Measurements from ENCODE around the gene RSPO4. TPM values are rescaled to one million over a fixed set of nuclear protein-coding genes. Genes with fewer than 3 reads are reported as not detected.

RSPO4 gene
- total RNA-seq, 6 donors from 2014 or later, result 0.49 to 11.2 (median 4.4) TPM

- no peak overlapping the region for H3K27ac ChIP-seq
- no peaks in the 10 kb centered on the region for H3K27me3 ChIP-seq
- H3K4me1 ChIP-seq, result no peaks in the 10 kb centered on the region
- no peak for DNase-seq
- 91 to 95% methylated on average over 4 to 6 of the region's 6 CpGs for WGBS, 2 donors
- no peaks in the 10 kb centered on the region for H3K36me3 ChIP-seq
- ATAC-seq (ENCODE audit: low FRiP score in 2 of 2), result no peak
- H3K9me3 ChIP-seq, result no peaks in the 10 kb centered on the region
- no peak overlapping the region for H3K4me3 ChIP-seq
- TF ChIP-seq POLR2AphosphoS5 (IDR thresholded peaks at IDR 0.05) (no peak), POLR2A (IDR thresholded peaks at IDR 0.05) (no peak), EP300 (IDR thresholded peaks at IDR 0.05) (no peak)
- TF ChIP-seq, protein P1, sequence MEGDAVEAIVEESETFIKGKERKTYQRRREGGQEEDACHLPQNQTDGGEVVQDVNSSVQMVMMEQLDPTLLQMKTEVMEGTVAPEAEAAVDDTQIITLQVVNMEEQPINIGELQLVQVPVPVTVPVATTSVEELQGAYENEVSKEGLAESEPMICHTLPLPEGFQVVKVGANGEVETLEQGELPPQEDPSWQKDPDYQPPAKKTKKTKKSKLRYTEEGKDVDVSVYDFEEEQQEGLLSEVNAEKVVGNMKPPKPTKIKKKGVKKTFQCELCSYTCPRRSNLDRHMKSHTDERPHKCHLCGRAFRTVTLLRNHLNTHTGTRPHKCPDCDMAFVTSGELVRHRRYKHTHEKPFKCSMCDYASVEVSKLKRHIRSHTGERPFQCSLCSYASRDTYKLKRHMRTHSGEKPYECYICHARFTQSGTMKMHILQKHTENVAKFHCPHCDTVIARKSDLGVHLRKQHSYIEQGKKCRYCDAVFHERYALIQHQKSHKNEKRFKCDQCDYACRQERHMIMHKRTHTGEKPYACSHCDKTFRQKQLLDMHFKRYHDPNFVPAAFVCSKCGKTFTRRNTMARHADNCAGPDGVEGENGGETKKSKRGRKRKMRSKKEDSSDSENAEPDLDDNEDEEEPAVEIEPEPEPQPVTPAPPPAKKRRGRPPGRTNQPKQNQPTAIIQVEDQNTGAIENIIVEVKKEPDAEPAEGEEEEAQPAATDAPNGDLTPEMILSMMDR (IDR thresholded peaks at IDR 0.05), result no peak
These were observed 8.5 kb upstream of the RSPO4 start for GRCh38 chr20:1010659-1011058.

DNA sequence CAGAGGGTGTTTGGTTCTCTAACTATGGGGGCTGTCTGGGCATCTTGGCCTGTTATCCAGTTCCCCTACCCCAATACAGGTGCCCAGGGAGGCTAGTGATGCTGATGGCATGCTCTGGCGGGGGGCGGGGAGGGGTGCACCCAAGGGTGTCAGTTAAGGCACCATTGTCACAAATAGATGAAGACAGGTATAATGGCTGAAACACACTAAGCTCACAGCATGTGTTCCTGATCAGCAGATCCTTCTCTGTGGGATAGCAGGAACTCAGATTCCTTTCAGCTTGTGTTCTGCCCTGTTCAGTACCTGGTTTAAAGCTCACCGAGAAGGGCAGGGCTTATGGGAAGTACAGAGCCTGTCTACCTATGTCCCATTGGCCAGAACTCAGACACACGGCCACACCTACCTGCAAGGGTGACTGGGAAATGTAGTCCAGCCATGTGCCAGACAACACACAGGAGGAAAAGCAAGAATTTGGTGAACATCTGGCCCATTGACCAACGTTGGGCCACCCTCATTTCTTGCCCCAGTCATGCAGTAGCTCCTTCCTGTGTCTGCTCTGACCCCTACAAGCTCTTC is 3.4 kb upstream of the RSPO4 start:
- TF ChIP-seq EP300 (IDR thresholded peaks at IDR 0.05), result no peak
- TF ChIP-seq POLR2AphosphoS5 (IDR thresholded peaks at IDR 0.05), result no peak
- no peak for TF ChIP-seq POLR2A (IDR thresholded peaks at IDR 0.05)
- TF ChIP-seq, protein P1 (IDR thresholded peaks at IDR 0.05), result no peak
- Histone ChIP-seq H3K27me3 (peaks cover 0 to 11% (median 5%) of the 10 kb centered on the region in 4 donors), H3K27ac (no peak overlapping the region), H3K4me3 (no peak overlapping the region), H3K36me3 (no peaks in the 10 kb centered on the region), H3K9me3 (no peaks in the 10 kb centered on the region), H3K4me1 (peaks cover 0 to 10% (median 1%) of the 10 kb centered on the region in 4 donors)
- peak; percentile 17 to 31 for ATAC-seq (ENCODE audit: low FRiP score in 2 of 2)
- DNase-seq, result peak in 1 of 2 donors; percentile 26
- WGBS, 2 donors, result 15 to 43% methylated on average over 3 to 5 of the region's 5 CpGs

GRCh38 chr20:1003920-1004697 is 2.0 kb upstream of the RSPO4 start:
- DNase-seq, result peak in 1 of 2 donors; percentile 3
- Histone ChIP-seq H3K4me3 (no peak overlapping the region), H3K27ac (no peak overlapping the region), H3K27me3 (peaks cover 0 to 11% (median 5%) of the 10 kb centered on the region in 4 donors), H3K36me3 (no peaks in the 10 kb centered on the region), H3K9me3 (no peaks in the 10 kb centered on the region), H3K4me1 (peaks cover 0 to 10% (median 1%) of the 10 kb centered on the region in 4 donors)
- TF ChIP-seq EP300 (IDR thresholded peaks at IDR 0.05) (no peak), POLR2A (IDR thresholded peaks at IDR 0.05) (no peak), POLR2AphosphoS5 (IDR thresholded peaks at IDR 0.05) (no peak)
- TF ChIP-seq, protein P1 (IDR thresholded peaks at IDR 0.05), result no peak
- no peak for ATAC-seq (ENCODE audit: low FRiP score in 2 of 2)
- 65 to 85% methylated on average over 3 of the region's 3 CpGs for WGBS, 2 donors

- Histone ChIP-seq H3K4me3 (peak overlapping the region in 3 of 4 donors; percentile 27 to 36 (median 27)), H3K27ac (no peak overlapping the region), H3K4me1 (peaks cover 0 to 10% (median 1%) of the 10 kb centered on the region in 4 donors), H3K27me3 (peaks cover 0 to 11% (median 5%) of the 10 kb centered on the region in 4 donors), H3K36me3 (no peaks in the 10 kb centered on the region), H3K9me3 (no peaks in the 10 kb centered on the region)
- DNase-seq (peak in 1 of 2 donors; percentile 5), ATAC-seq (ENCODE audit: low FRiP score in 2 of 2) (no peak)
- TF ChIP-seq EP300 (IDR thresholded peaks at IDR 0.05), result no peak
- no peak for TF ChIP-seq POLR2AphosphoS5 (IDR thresholded peaks at IDR 0.05)
- TF ChIP-seq, protein P1 (IDR thresholded peaks at IDR 0.05), result no peak
- TF ChIP-seq POLR2A (IDR thresholded peaks at IDR 0.05), result no peak
- 14 to 16% methylated on average over 12 of the region's 12 CpGs for WGBS, 2 donors
These were observed 811 bp upstream of the RSPO4 start for GRCh38 chr20:1002682-1003561.
